ENCODE results near the gene GZMA. TPM values are rescaled to one million over a fixed set of nuclear protein-coding genes. Genes with fewer than 3 reads are reported as not detected.
"Not testable (repeated sequence)": the region's sequence is repeated elsewhere in the genome, so short reads cannot be mapped to it uniquely, and the experiment has no call there.

The GZMA gene
- total RNA-seq, 1 donor from 2014 or later: 95.1 TPM

DNA sequence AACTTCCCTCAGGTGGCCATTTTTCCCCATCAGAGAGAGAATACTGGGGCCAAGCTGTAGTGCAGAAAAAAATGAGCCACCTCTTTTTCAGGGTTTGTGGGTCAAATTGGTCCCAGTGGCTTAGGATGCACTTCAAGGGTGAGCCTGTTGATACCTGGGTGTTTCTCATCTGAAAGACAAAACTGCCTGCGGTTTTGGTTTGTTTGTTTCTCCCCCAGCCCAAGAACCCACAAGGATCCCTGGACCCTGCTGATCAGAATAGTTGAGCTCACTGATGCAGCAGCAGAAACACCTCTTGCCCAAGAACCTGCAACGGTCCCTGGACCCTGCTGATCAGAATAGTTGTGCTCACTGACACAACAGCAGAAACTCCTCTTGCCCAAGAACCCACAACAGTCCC is 13.1 kb upstream of the GZMA start:
- H3K36me3 Mint-ChIP-seq (ENCODE audit: low read depth): peaks cover 41% of the 10 kb centered on the region
- peaks cover 28% of the 10 kb centered on the region for H3K4me1 Mint-ChIP-seq (ENCODE audit: low read depth)
- H3K27me3 Mint-ChIP-seq (ENCODE audit: low read depth); H3K4me3 Mint-ChIP-seq (ENCODE audit: low read depth); DNase-seq (ENCODE audit: low spot score); H3K27ac Mint-ChIP-seq; intact Hi-C loops (cut with micrococcal nuclease): not testable (repeated sequence)
- H3K9me3 Mint-ChIP-seq: peaks cover 32% of the 10 kb centered on the region

GRCh38 chr5:55091011-55091410 is 11.4 kb upstream of the GZMA start:
- not testable (repeated sequence) for DNase-seq (ENCODE audit: low spot score)
- H3K36me3 Mint-ChIP-seq (ENCODE audit: low read depth): peaks cover 49% of the 10 kb centered on the region

GRCh38 chr5:55096182-55096581 is 6.3 kb upstream of the GZMA start:
- H3K36me3 Mint-ChIP-seq (ENCODE audit: low read depth): peaks cover 83% of the 10 kb centered on the region
- H3K4me1 Mint-ChIP-seq (ENCODE audit: low read depth): peaks cover 67% of the 10 kb centered on the region
- H3K9me3 Mint-ChIP-seq: peaks cover 42% of the 10 kb centered on the region
- intact Hi-C loops (cut with micrococcal nuclease): no loop called here
- DNase-seq (ENCODE audit: low spot score): no peak
- peak overlapping the region; percentile 84 for H3K27ac Mint-ChIP-seq
- peak overlapping the region; percentile 6 for H3K4me3 Mint-ChIP-seq (ENCODE audit: low read depth)
- H3K27me3 Mint-ChIP-seq (ENCODE audit: low read depth): no peaks in the 10 kb centered on the region

More at GRCh38 chr5:55091011-55091410, 11.4 kb upstream of the GZMA start:
- peaks cover 19% of the 10 kb centered on the region for H3K9me3 Mint-ChIP-seq
- intact Hi-C loops (cut with micrococcal nuclease); H3K27ac Mint-ChIP-seq; H3K4me3 Mint-ChIP-seq (ENCODE audit: low read depth); H3K27me3 Mint-ChIP-seq (ENCODE audit: low read depth): not testable (repeated sequence)
- H3K4me1 Mint-ChIP-seq (ENCODE audit: low read depth): peaks cover 41% of the 10 kb centered on the region

- Mint-ChIP-seq H3K4me1 (ENCODE audit: low read depth) (peaks cover 72% of the 10 kb centered on the region), H3K4me3 (ENCODE audit: low read depth) (no peak overlapping the region), H3K36me3 (ENCODE audit: low read depth) (peaks cover 80% of the 10 kb centered on the region), H3K27ac (peak overlapping the region; percentile 84), H3K27me3 (ENCODE audit: low read depth) (no peaks in the 10 kb centered on the region), H3K9me3 (peaks cover 44% of the 10 kb centered on the region)
- intact Hi-C loops (cut with micrococcal nuclease): no loop called here
- DNase-seq (ENCODE audit: low spot score): peak; percentile 40
These were observed 5.6 kb upstream of the GZMA start for GRCh38 chr5:55096861-55097260.

DNA sequence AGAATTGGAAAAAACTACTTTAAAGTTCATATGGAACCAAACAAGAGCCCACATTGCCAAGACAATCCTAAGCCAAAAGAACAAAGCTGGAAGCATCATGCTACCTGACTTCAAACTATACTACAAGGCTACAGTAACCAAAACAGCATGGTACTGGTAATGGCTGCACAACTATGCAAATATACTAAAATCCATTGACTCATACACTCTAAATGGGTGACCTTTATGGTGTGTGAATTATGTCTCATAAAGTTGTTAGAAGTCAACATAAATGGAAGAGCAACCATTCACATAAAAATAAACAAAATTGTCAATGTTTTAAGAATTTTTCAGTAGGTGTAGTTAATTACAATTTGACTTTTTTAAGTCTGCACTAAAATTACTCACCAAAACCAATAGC is 1.3 kb upstream of the GZMA start:
- Mint-ChIP-seq H3K27ac (peak overlapping the region; percentile 88), H3K4me3 (ENCODE audit: low read depth) (peak overlapping the region; percentile 1), H3K36me3 (ENCODE audit: low read depth) (peaks cover 62% of the 10 kb centered on the region), H3K9me3 (peaks cover 43% of the 10 kb centered on the region), H3K4me1 (ENCODE audit: low read depth) (peaks cover 77% of the 10 kb centered on the region)
- not testable (repeated sequence) for H3K27me3 Mint-ChIP-seq (ENCODE audit: low read depth); DNase-seq (ENCODE audit: low spot score)
- intact Hi-C loops (cut with micrococcal nuclease): loop anchor here (1.0 kb wide), 1 partner anchor 64 kb away; no protein-coding TSS in a partner anchor

GRCh38 chr5:55101556-55102276 is 730 bp upstream of the GZMA start:
- Mint-ChIP-seq H3K9me3 (peaks cover 39% of the 10 kb centered on the region), H3K27ac (peak overlapping the region; percentile 88), H3K4me1 (ENCODE audit: low read depth) (peaks cover 74% of the 10 kb centered on the region), H3K4me3 (ENCODE audit: low read depth) (peak overlapping the region; percentile 79), H3K27me3 (ENCODE audit: low read depth) (no peaks in the 10 kb centered on the region), H3K36me3 (ENCODE audit: low read depth) (peaks cover 63% of the 10 kb centered on the region)
- intact Hi-C loops (cut with micrococcal nuclease): loop anchor here (1.0 to 2.0 kb wide), 9 partner anchors 29 to 199 kb away; no protein-coding TSS in a partner anchor
- peak; percentile 27 for DNase-seq (ENCODE audit: low spot score)

DNA sequence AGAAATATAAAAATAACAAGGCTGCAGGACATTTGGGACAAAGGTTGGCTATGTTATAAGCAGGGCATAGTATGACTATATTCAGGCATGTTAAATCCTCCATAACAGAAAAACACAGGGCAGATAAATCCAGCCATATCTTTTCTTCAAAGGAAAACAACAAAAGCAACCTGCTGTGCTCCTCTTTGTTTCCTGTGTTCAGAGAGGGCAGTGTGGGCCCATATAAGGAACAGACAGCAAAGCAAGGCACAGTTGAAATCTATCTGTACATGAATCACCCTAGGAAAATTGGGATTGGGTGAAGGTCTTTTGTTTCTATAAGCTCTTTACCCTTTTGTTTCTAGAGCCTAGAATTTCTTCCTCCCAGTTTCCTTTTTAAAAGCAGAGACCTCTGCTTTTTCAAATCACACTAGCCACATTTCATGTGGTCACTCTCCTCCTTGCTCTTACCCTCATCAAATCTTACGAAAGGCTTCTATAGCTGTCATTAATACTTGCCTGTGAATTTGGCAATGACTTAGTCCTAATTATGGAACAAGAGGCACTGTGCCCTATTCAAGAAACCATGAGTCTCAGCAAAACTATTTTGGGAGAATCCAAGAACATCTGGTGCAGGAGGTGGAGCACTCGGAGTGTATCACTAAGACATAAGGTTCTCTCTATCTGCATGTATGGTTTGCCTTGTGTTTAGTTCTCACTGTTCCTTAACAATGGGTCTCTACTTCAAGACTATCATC is 1.8 kb downstream of the GZMA start:
- H3K4me1 Mint-ChIP-seq (ENCODE audit: low read depth): peaks cover 67% of the 10 kb centered on the region
- H3K27me3 Mint-ChIP-seq (ENCODE audit: low read depth): no peaks in the 10 kb centered on the region
- peaks cover 62% of the 10 kb centered on the region for H3K36me3 Mint-ChIP-seq (ENCODE audit: low read depth)
- DNase-seq (ENCODE audit: low spot score): no peak
- peak overlapping the region; percentile 79 for H3K4me3 Mint-ChIP-seq (ENCODE audit: low read depth)
- intact Hi-C loops (cut with micrococcal nuclease): no loop called here
- H3K27ac Mint-ChIP-seq: peak overlapping the region; percentile 60
- peaks cover 20% of the 10 kb centered on the region for H3K9me3 Mint-ChIP-seq

- no peak for DNase-seq (ENCODE audit: low spot score)
- peaks cover 62% of the 10 kb centered on the region for H3K36me3 Mint-ChIP-seq (ENCODE audit: low read depth)
- peaks cover 13% of the 10 kb centered on the region for H3K9me3 Mint-ChIP-seq
- intact Hi-C loops (cut with micrococcal nuclease): no loop called here
- peaks cover 67% of the 10 kb centered on the region for H3K4me1 Mint-ChIP-seq (ENCODE audit: low read depth)
- no peak overlapping the region for H3K27ac Mint-ChIP-seq
- H3K4me3 Mint-ChIP-seq (ENCODE audit: low read depth): peak overlapping the region; percentile 79
- no peaks in the 10 kb centered on the region for H3K27me3 Mint-ChIP-seq (ENCODE audit: low read depth)
These were observed 2.7 kb downstream of the GZMA start for GRCh38 chr5:55104946-55105701.

GRCh38 chr5:55105976-55106375 is 3.5 kb downstream of the GZMA start:
- H3K9me3 Mint-ChIP-seq; H3K27ac Mint-ChIP-seq; H3K4me3 Mint-ChIP-seq (ENCODE audit: low read depth); intact Hi-C loops (cut with micrococcal nuclease); H3K27me3 Mint-ChIP-seq (ENCODE audit: low read depth); DNase-seq (ENCODE audit: low spot score): not testable (repeated sequence)
- peaks cover 62% of the 10 kb centered on the region for H3K36me3 Mint-ChIP-seq (ENCODE audit: low read depth)
- peaks cover 64% of the 10 kb centered on the region for H3K4me1 Mint-ChIP-seq (ENCODE audit: low read depth)

GRCh38 chr5:55108661-55109060 is 6.2 kb downstream of the GZMA start:
- Mint-ChIP-seq H3K36me3 (ENCODE audit: low read depth) (peaks cover 70% of the 10 kb centered on the region), H3K4me3 (ENCODE audit: low read depth) (no peak overlapping the region), H3K27me3 (ENCODE audit: low read depth) (no peaks in the 10 kb centered on the region), H3K9me3 (no peaks in the 10 kb centered on the region), H3K27ac (no peak overlapping the region), H3K4me1 (ENCODE audit: low read depth) (peaks cover 58% of the 10 kb centered on the region)
- no peak for DNase-seq (ENCODE audit: low spot score)
- intact Hi-C loops (cut with micrococcal nuclease): no loop called here

DNA sequence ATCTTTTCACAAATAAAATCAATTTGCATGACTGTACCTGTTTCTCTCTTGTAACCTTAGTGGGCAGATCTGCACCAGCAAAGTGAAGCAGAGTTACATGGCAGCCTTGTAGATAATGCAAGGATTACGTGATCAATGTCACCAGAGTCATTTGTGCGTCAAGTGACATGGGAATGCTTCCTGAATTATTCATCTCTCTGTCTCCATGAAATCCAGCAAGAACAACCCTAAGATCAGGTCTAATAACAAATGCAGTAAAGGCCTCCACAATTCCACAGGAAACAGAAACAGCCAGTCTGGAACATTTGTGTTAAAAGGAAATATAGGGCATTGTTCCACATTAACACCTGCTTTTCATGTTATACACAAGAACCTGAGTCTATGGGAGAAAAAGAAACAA is 7.8 kb downstream of the GZMA start:
- intact Hi-C loops (cut with micrococcal nuclease): no loop called here
- Mint-ChIP-seq H3K36me3 (ENCODE audit: low read depth) (peaks cover 62% of the 10 kb centered on the region), H3K27ac (no peak overlapping the region), H3K27me3 (ENCODE audit: low read depth) (no peaks in the 10 kb centered on the region), H3K4me3 (ENCODE audit: low read depth) (no peak overlapping the region), H3K4me1 (ENCODE audit: low read depth) (peaks cover 49% of the 10 kb centered on the region), H3K9me3 (no peaks in the 10 kb centered on the region)
- no peak for DNase-seq (ENCODE audit: low spot score)

DNA sequence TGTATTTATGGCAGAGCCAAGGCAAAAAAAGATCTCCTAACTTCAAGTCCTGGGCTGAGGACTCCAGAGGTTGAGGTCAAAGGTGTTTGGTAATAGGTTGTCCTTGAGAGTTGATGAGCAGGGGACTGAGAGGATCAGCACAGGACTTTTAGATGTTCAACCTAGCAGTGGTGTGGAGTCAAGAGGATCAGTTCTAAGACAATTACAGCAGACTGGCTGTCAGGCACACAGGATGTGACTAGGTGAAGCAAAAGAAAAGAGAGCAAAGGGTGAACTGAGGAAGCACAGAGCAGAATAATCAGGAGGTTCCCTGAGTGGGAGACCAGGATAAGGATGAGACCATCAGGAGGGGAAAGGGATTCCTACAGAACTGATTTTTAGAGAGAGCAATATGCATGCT is 10.9 kb downstream of the GZMA start:
- Mint-ChIP-seq H3K4me1 (ENCODE audit: low read depth) (peaks cover 29% of the 10 kb centered on the region), H3K27ac (peak overlapping the region; percentile 3), H3K36me3 (ENCODE audit: low read depth) (peaks cover 38% of the 10 kb centered on the region), H3K27me3 (ENCODE audit: low read depth) (no peaks in the 10 kb centered on the region), H3K9me3 (no peaks in the 10 kb centered on the region), H3K4me3 (ENCODE audit: low read depth) (no peak overlapping the region)
- DNase-seq (ENCODE audit: low spot score): no peak
- intact Hi-C loops (cut with micrococcal nuclease): no loop called here
